ENCODE data around the gene GSTM5. TPM values are rescaled to one million over a fixed set of nuclear protein-coding genes. Genes with fewer than 3 reads are reported as not detected.

The GSTM5 gene
- total RNA-seq, 2 donors from 2014 or later = 1.8 TPM; not detected in 1

- no peak overlapping the region for H3K4me3 ChIP-seq
- DNase-seq (peak in 3 of 4 donors; percentile 14 to 27 (median 17)), ATAC-seq (no peak)
- intact Hi-C loops (cut with DNase I) = no loop called here
- H3K27ac ChIP-seq = no peak overlapping the region
- H3K9me3 ChIP-seq = no peaks in the 10 kb centered on the region
- H3K36me3 ChIP-seq (replicated peaks in 1 of 2; ENCODE audit: insufficient read depth in 1 of 2, low read depth in 2 of 2) = no peaks in the 10 kb centered on the region
- no peak for TF ChIP-seq POLR2A (IDR thresholded peaks at IDR 0.05)
- TF ChIP-seq, protein P1, sequence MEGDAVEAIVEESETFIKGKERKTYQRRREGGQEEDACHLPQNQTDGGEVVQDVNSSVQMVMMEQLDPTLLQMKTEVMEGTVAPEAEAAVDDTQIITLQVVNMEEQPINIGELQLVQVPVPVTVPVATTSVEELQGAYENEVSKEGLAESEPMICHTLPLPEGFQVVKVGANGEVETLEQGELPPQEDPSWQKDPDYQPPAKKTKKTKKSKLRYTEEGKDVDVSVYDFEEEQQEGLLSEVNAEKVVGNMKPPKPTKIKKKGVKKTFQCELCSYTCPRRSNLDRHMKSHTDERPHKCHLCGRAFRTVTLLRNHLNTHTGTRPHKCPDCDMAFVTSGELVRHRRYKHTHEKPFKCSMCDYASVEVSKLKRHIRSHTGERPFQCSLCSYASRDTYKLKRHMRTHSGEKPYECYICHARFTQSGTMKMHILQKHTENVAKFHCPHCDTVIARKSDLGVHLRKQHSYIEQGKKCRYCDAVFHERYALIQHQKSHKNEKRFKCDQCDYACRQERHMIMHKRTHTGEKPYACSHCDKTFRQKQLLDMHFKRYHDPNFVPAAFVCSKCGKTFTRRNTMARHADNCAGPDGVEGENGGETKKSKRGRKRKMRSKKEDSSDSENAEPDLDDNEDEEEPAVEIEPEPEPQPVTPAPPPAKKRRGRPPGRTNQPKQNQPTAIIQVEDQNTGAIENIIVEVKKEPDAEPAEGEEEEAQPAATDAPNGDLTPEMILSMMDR (IDR thresholded peaks at IDR 0.05) = no peak
- peaks cover 5% of the 10 kb centered on the region for H3K4me1 ChIP-seq
- WGBS, 2 donors = 78 to 82% methylated on average over 10 to 14 of the region's 14 CpGs
- H3K27me3 ChIP-seq = no peaks in the 10 kb centered on the region
These were observed 49.4 kb downstream of the GSTM5 start for GRCh38 chr1:109761227-109762038.

DNA sequence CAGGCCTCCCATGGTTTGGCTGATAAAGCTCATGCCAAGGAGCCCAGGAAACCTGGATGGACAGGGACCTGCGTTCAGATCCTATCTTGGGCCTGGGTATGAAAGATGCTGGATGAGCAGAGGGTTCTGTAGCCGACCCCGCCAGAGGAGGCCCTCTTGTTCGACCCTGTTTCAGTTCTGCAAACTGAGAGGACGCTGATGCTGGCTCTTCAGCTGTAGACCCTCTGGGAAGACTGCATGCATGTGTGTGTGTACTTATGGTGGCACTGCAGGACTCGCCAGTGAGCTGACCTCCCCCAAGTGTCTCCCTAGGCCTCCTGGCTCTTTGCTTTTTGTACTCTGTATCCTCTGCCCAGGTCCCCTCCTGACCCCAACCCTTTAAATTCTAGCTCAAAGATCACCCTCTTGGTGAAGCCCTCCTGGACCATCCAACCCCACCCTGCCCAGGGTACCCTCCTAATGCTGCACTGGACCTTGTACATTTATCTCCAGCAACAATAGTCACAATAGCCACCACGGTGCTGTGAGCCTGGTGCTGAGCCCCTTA lies 50.1 kb downstream of the GSTM5 start:
- H3K4me1 ChIP-seq = peaks cover 5% of the 10 kb centered on the region
- no peaks in the 10 kb centered on the region for H3K9me3 ChIP-seq
- intact Hi-C loops (cut with DNase I) = no loop called here
- no peak for ATAC-seq
- H3K27ac ChIP-seq = no peak overlapping the region
- no peaks in the 10 kb centered on the region for H3K36me3 ChIP-seq (replicated peaks in 1 of 2; ENCODE audit: insufficient read depth in 1 of 2, low read depth in 2 of 2)
- no peak overlapping the region for H3K4me3 ChIP-seq
- H3K27me3 ChIP-seq = no peaks in the 10 kb centered on the region
- 76 to 84% methylated on average over 7 of the region's 7 CpGs for WGBS, 2 donors
- peak in 3 of 4 donors; percentile 2 to 6 (median 2) for DNase-seq
- no peak for TF ChIP-seq POLR2A (IDR thresholded peaks at IDR 0.05)
- TF ChIP-seq, protein P1 (IDR thresholded peaks at IDR 0.05) = no peak

GRCh38 chr1:109762821-109763645 lies 51.0 kb downstream of the GSTM5 start:
- Histone ChIP-seq H3K36me3 (replicated peaks in 1 of 2; ENCODE audit: insufficient read depth in 1 of 2, low read depth in 2 of 2) (no peaks in the 10 kb centered on the region), H3K4me3 (no peak overlapping the region), H3K9me3 (no peaks in the 10 kb centered on the region), H3K27ac (no peak overlapping the region), H3K4me1 (peaks cover 5% of the 10 kb centered on the region), H3K27me3 (no peaks in the 10 kb centered on the region)
- DNase-seq (peak; percentile 2 to 31 (median 8)), ATAC-seq (no peak)
- TF ChIP-seq POLR2A (IDR thresholded peaks at IDR 0.05) = no peak
- TF ChIP-seq, protein P1 (IDR thresholded peaks at IDR 0.05) = no peak
- intact Hi-C loops (cut with DNase I) = no loop called here
- 65 to 72% methylated on average over 9 to 11 of the region's 11 CpGs for WGBS, 2 donors

- DNase-seq (peak; percentile 3 to 19 (median 9)), ATAC-seq (no peak)
- no peak within 1 kb of the TSS for H3K27ac ChIP-seq
- intact Hi-C loops (cut with DNase I) = no loop called here
- TF ChIP-seq, protein P1 (IDR thresholded peaks at IDR 0.05) = no peak
- peak in 1 of 3 donors; percentile 10 for TF ChIP-seq POLR2A (IDR thresholded peaks at IDR 0.05)
- no peak within 1 kb of the TSS for H3K4me3 ChIP-seq
- WGBS, 2 donors = 77 to 78% methylated on average over 5 to 11 of the region's 11 CpGs
- H3K9me3 ChIP-seq = no peaks in the 10 kb centered on the region
- no peaks in the 10 kb centered on the region for H3K27me3 ChIP-seq
- peaks cover 5% of the 10 kb centered on the region for H3K4me1 ChIP-seq
- no peaks in the 10 kb centered on the region for H3K36me3 ChIP-seq (replicated peaks in 1 of 2; ENCODE audit: insufficient read depth in 1 of 2, low read depth in 2 of 2)
These were observed 51.8 kb downstream of the GSTM5 start, which contains the start of gene EPS8L3 for GRCh38 chr1:109763646-109764415. EPS8L3 (minus strand) TSS chr1:109763923; CDS start chr1:109761749, 2,174 bp downstream.

Data from body of pancreas (tissue), 4 donors.